Parathyroid adenoma (tissue), 2 donors: Measurements from ENCODE around the gene NUTM2G.
"Not testable (repeated sequence)": the region's sequence is repeated elsewhere in the genome, so short reads cannot be mapped to it uniquely, and the experiment has no call there.

Experiments
- H2AFZ ChIP-seq: fragments of 300-600 bp; sonication (generic); one replicate; pipeline ENCODE4 v1.7.0; 2017; ENCODE audit warnings: antibody characterized with exemption, mild to moderate bottlenecking
- H3K27ac ChIP-seq: fragments of 300-600 bp; sonication (generic); one replicate; pipeline ENCODE4 v1.7.0; 2017
- H3K27me3 ChIP-seq: fragments of 300-600 bp; sonication (generic); one replicate; pipeline ENCODE4 v1.7.0; 2017; ENCODE audit warnings: low read length; ENCODE audit not compliant: control insufficient read depth, insufficient read depth
- H3K36me3 ChIP-seq: fragments of 300-600 bp; sonication (generic); one replicate; pipeline ENCODE4 v1.7.0; 2017; ENCODE audit warnings: low read length; ENCODE audit not compliant: control insufficient read depth, insufficient read depth
- H3K4me1 ChIP-seq: fragments of 300-600 bp; sonication (generic); one replicate; pipeline ENCODE4 v1.7.0; 2017; ENCODE audit warnings: control low read depth
- H3K4me2 ChIP-seq: fragments of 300-600 bp; sonication (generic); one replicate; pipeline ENCODE4 v1.7.0; 2017; ENCODE audit warnings: low read length
- H3K4me3 ChIP-seq: fragments of 300-600 bp; sonication (generic); one replicate; pipeline ENCODE4 v1.7.0; 2017; ENCODE audit warnings: low read depth, low read length
- H3K79me2 ChIP-seq: fragments of 300-600 bp; sonication (generic); one replicate; pipeline ENCODE4 v1.7.0; 2017; ENCODE audit warnings: control low read depth
- H3K9ac ChIP-seq: fragments of 300-600 bp; sonication (generic); one replicate; pipeline ENCODE4 v1.7.0; 2017; ENCODE audit warnings: mild to moderate bottlenecking
- H3K9me3 ChIP-seq: fragments of 300-600 bp; sonication (generic); one replicate; pipeline ENCODE4 v1.7.0; 2017; ENCODE audit warnings: low read length; ENCODE audit not compliant: control insufficient read depth
- donor health status: primary hyperparathyroidism.

NUTM2G gene

GRCh38 chr9:96972552-96972951 lies 43.9 kb downstream of the NUTM2G start:
- not testable (repeated sequence) for H2AFZ ChIP-seq, H3K79me2 ChIP-seq, H3K27me3 ChIP-seq, H3K4me1 ChIP-seq, H3K9me3 ChIP-seq, H3K9ac ChIP-seq, H3K4me3 ChIP-seq, H3K36me3 ChIP-seq, H3K4me2 ChIP-seq, H3K27ac ChIP-seq

- not testable (repeated sequence) for H3K4me2 ChIP-seq, H2AFZ ChIP-seq, H3K27ac ChIP-seq, H3K36me3 ChIP-seq, H3K9me3 ChIP-seq, H3K9ac ChIP-seq, H3K4me1 ChIP-seq, H3K4me3 ChIP-seq, H3K79me2 ChIP-seq, H3K27me3 ChIP-seq
Measured at GRCh38 chr9:96974037-96974436, 45.4 kb downstream of the NUTM2G start.

- not testable (repeated sequence) for H3K27me3 ChIP-seq, H2AFZ ChIP-seq, H3K4me2 ChIP-seq, H3K4me1 ChIP-seq, H3K4me3 ChIP-seq, H3K9ac ChIP-seq, H3K9me3 ChIP-seq, H3K79me2 ChIP-seq, H3K36me3 ChIP-seq
- H3K27ac ChIP-seq, result peak overlapping the region; percentile 42
Measured at GRCh38 chr9:96983496-96984122, 55.0 kb downstream of the NUTM2G start.

- not testable (repeated sequence) for H3K4me2 ChIP-seq, H3K4me1 ChIP-seq, H2AFZ ChIP-seq, H3K79me2 ChIP-seq, H3K27me3 ChIP-seq, H3K4me3 ChIP-seq, H3K9ac ChIP-seq, H3K9me3 ChIP-seq, H3K36me3 ChIP-seq
- peak overlapping the region; percentile 42 for H3K27ac ChIP-seq
Measured at GRCh38 chr9:96984139-96984538, 55.5 kb downstream of the NUTM2G start.

- not testable (repeated sequence) for H3K4me3 ChIP-seq, H3K79me2 ChIP-seq, H3K9me3 ChIP-seq, H3K27ac ChIP-seq, H3K36me3 ChIP-seq, H3K4me1 ChIP-seq, H3K9ac ChIP-seq, H2AFZ ChIP-seq, H3K27me3 ChIP-seq, H3K4me2 ChIP-seq
Measured at GRCh38 chr9:96984887-96985286, 56.2 kb downstream of the NUTM2G start.
